Measurements from ENCODE around the gene PCID2.

Gene PCID2

DNA sequence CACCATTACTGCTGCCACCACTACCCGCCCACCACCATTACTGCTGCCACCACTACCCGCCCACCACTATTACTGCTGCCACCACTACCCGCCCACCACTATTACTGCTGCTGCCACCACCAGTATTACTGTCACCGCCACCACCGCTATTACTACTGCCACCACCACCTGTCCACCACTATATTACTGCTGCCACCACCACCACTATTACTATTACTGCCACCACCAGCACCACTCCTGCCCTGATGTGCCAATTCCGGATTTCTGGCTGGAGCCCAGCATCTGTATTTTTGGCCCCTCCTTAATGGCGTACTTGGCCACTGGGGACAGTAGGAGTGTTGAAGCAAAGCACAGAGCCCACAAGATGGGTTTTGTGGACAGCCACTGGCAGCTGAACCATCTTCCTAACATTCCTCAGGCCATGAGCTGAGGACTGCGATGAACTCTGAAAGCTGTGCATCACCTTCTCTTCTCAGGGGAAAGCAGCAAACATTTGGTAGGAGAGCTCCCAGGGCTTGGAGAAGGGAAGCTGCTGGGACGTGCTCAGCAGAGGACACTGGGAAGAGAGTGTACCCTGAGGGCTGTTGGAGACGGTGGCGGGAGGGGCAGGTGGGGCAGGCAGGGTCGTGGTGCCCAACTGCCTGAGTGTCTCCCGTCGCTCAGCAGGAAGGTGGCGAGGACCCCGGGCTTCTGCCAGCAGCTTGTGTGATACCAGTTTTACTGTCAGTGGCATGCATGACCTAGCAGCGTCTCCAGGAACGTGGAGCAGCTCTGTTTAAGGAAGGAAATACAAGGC lies 23.9 kb upstream of the PCID2 start:
- Histone ChIP-seq H3K4me3 (ENCODE audit: low read depth, low read length) (no peak overlapping the region), H3K9me3 (ENCODE audit: control insufficient read depth, insufficient read depth, low read depth, low read length) (no peaks in the 10 kb centered on the region), H3K9ac (ENCODE audit: low read length) (no peak overlapping the region), H3K27ac (ENCODE audit: low read depth, low read length) (no peak overlapping the region), H3K36me3 (ENCODE audit: control insufficient read depth, insufficient read depth, low read length) (peaks cover 85% of the 10 kb centered on the region), H3K4me1 (ENCODE audit: control insufficient read depth, insufficient read depth, low read length) (no peaks in the 10 kb centered on the region), H3K27me3 (ENCODE audit: control insufficient read depth, insufficient read depth, low read length) (no peaks in the 10 kb centered on the region)

DNA sequence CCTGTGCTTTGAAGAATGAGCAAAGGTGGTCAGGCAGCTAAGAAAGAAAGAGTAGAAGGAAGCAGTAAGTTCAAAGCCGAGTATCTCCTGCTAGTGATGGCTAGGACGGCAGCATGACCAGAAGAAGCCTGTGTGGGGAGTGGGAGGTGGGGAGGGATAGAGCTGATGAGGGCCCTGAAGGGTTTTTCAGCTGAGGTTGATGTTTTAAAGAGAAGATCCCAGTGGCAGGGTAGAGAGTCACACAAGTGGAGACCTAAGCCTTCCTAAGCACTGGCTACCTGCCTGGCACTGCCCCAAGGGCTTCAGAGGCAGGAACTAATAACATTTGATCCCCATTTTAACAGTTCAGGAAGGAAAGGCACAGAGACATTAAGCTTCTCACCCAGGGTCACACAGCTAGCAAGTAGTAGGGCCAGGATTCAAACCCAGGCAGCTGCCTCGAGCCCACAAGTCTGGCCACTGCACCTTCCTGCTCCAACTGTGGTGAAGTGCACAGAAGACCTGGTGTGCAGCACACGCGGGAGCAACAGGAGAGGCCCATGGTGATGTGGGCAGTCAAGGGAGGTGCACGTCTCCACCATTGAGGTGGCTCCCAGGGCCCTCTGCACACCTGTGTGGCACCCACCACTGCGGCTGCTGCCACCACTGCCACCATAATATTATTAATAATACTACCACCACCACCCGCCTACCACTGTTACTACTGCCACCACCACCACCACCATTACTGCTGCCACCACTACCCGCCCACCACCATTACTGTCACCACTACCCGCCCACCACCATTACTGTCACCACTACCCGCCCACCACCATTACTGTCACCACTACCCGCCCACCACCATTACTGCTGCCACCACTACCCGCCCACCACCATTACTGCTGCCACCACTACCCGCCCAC lies 23.1 kb upstream of the PCID2 start:
- H3K4me3 ChIP-seq (ENCODE audit: low read depth, low read length) = no peak overlapping the region
- no peaks in the 10 kb centered on the region for H3K27me3 ChIP-seq (ENCODE audit: control insufficient read depth, insufficient read depth, low read length)
- H3K4me1 ChIP-seq (ENCODE audit: control insufficient read depth, insufficient read depth, low read length) = no peaks in the 10 kb centered on the region
- peaks cover 85% of the 10 kb centered on the region for H3K36me3 ChIP-seq (ENCODE audit: control insufficient read depth, insufficient read depth, low read length)
- no peaks in the 10 kb centered on the region for H3K9me3 ChIP-seq (ENCODE audit: control insufficient read depth, insufficient read depth, low read depth, low read length)
- H3K9ac ChIP-seq (ENCODE audit: low read length) = peak overlapping the region; percentile 17
- H3K27ac ChIP-seq (ENCODE audit: low read depth, low read length) = no peak overlapping the region

DNA sequence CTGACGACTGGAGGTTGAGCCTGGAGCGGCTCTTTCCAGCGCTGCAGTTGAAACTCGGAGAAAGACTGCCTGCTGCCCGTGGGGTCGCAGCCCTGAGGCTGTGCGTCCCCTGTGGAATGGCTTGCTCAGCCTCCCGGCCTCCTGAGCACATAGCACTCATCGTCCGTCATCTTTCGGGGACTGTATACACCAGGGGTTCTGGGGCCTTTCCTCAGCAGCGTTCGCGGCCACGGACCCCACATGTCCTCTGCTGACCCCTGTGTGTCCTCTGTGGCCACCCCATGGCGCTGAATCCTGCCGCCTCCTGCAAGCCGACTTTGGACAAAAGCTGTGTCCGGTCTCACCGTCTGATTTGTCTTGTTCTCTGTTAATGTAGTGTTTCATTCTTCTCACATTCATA lies 21.3 kb upstream of the PCID2 start:
- Histone ChIP-seq H3K27ac (ENCODE audit: low read depth, low read length) (no peak overlapping the region), H3K4me1 (ENCODE audit: control insufficient read depth, insufficient read depth, low read length) (no peaks in the 10 kb centered on the region), H3K27me3 (ENCODE audit: control insufficient read depth, insufficient read depth, low read length) (no peaks in the 10 kb centered on the region), H3K4me3 (ENCODE audit: low read depth, low read length) (no peak overlapping the region), H3K9me3 (ENCODE audit: control insufficient read depth, insufficient read depth, low read depth, low read length) (no peaks in the 10 kb centered on the region), H3K9ac (ENCODE audit: low read length) (no peak overlapping the region), H3K36me3 (ENCODE audit: control insufficient read depth, insufficient read depth, low read length) (peaks cover 87% of the 10 kb centered on the region)

DNA sequence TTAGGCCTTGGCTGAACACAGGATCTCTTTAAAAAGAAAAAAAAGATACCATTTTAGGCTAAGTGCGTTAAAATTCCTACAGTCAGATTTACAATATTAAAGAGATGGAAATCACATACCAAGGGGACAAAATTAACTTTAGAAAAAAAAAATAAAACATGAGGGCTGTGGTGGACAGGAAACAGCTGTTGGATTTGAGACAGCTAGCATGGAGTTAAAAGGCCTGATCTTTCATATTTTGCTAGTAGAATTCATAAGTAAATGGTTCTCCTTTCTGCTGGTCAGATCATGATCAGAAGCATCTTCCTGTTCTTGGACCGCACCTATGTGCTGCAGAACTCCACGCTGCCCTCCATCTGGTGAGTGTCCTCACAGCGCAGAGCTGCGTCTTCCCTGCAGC lies 20.7 kb upstream of the PCID2 start:
- Histone ChIP-seq H3K9me3 (ENCODE audit: control insufficient read depth, insufficient read depth, low read depth, low read length) (no peaks in the 10 kb centered on the region), H3K27ac (ENCODE audit: low read depth, low read length) (no peak overlapping the region), H3K27me3 (ENCODE audit: control insufficient read depth, insufficient read depth, low read length) (no peaks in the 10 kb centered on the region), H3K9ac (ENCODE audit: low read length) (no peak overlapping the region), H3K4me1 (ENCODE audit: control insufficient read depth, insufficient read depth, low read length) (no peaks in the 10 kb centered on the region), H3K4me3 (ENCODE audit: low read depth, low read length) (no peak overlapping the region), H3K36me3 (ENCODE audit: control insufficient read depth, insufficient read depth, low read length) (peaks cover 87% of the 10 kb centered on the region)

DNA sequence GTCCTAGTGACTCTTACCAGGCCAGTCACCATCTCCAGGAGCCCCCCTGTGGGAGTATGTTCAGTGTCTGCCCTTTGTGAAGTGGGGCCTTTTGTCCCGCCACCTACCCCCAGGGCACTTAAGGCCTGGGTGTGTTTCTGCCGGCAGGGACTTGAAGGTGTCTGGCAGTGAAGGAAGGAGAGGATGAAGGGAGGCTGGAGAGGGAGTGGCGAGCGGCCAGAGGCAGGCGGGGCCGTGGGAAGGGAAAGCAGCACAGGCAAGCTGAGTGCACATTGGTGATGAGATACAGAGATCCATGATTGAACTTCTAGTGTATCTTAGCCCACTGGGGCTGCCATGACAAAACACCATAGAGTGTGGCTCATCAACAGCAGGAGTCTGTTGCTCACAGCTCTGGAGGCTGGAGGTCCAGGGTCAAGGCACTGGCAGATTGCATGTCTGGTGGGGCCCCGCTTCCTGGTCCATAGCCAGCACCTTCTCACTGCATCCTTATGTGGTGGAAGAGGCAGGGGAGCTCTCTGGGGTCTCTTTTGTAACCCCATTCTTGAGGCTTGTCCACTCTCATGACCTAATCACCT lies 18.5 kb upstream of the PCID2 start:
- Histone ChIP-seq H3K27ac (ENCODE audit: low read depth, low read length) (no peak overlapping the region), H3K9ac (ENCODE audit: low read length) (no peak overlapping the region), H3K27me3 (ENCODE audit: control insufficient read depth, insufficient read depth, low read length) (no peaks in the 10 kb centered on the region), H3K4me1 (ENCODE audit: control insufficient read depth, insufficient read depth, low read length) (no peaks in the 10 kb centered on the region), H3K36me3 (ENCODE audit: control insufficient read depth, insufficient read depth, low read length) (peaks cover 91% of the 10 kb centered on the region), H3K4me3 (ENCODE audit: low read depth, low read length) (no peak overlapping the region), H3K9me3 (ENCODE audit: control insufficient read depth, insufficient read depth, low read depth, low read length) (no peaks in the 10 kb centered on the region)

DNA sequence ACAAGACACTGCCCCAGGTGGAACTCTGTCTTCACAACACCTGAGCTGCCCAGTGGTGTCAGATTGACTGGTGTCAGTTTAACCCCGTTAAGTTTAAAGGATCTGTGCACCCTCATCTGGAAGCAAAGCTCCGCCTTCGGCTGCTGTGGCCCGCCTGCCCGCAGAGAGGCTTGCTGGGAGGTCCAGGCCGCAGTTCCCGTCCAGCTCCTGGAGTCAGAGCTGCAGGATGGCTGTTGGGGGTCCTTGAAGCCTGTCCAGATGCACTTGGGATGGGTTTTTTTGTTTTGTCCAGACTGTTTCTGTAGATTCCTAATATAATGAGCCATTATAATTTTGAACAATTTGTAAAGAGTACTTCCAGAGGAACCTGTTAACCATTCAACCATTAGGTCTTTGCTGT lies 17.0 kb upstream of the PCID2 start:
- H3K9me3 ChIP-seq (ENCODE audit: control insufficient read depth, insufficient read depth, low read depth, low read length) = no peaks in the 10 kb centered on the region
- H3K4me1 ChIP-seq (ENCODE audit: control insufficient read depth, insufficient read depth, low read length) = no peaks in the 10 kb centered on the region
- H3K4me3 ChIP-seq (ENCODE audit: low read depth, low read length) = no peak overlapping the region
- H3K36me3 ChIP-seq (ENCODE audit: control insufficient read depth, insufficient read depth, low read length) = peaks cover 91% of the 10 kb centered on the region
- H3K27me3 ChIP-seq (ENCODE audit: control insufficient read depth, insufficient read depth, low read length) = no peaks in the 10 kb centered on the region
- no peak overlapping the region for H3K9ac ChIP-seq (ENCODE audit: low read length)
- H3K27ac ChIP-seq (ENCODE audit: low read depth, low read length) = no peak overlapping the region

DNA sequence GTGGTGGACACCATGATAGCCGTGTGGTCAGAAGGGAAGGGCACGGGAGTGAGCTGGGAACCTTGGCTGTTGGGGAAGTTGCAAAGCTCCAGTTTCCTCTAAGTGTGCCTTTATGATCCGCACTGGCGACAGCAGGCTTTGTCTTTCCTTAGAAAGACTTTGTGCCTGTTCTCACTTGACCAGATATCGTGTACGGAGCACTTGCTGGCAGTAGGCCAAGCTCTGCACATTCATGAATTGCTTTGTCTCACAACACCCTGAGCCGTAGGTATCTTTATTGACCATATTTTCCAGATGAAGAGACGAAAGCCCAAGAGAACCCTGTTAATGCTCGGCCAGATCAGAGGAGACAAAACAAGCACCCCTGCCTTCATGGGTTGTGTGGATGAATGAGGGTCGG lies 16.0 kb upstream of the PCID2 start:
- H3K36me3 ChIP-seq (ENCODE audit: control insufficient read depth, insufficient read depth, low read length) = peaks cover 91% of the 10 kb centered on the region
- H3K27ac ChIP-seq (ENCODE audit: low read depth, low read length) = no peak overlapping the region
- H3K9me3 ChIP-seq (ENCODE audit: control insufficient read depth, insufficient read depth, low read depth, low read length) = no peaks in the 10 kb centered on the region
- H3K9ac ChIP-seq (ENCODE audit: low read length) = no peak overlapping the region
- H3K4me1 ChIP-seq (ENCODE audit: control insufficient read depth, insufficient read depth, low read length) = no peaks in the 10 kb centered on the region
- H3K27me3 ChIP-seq (ENCODE audit: control insufficient read depth, insufficient read depth, low read length) = no peaks in the 10 kb centered on the region
- H3K4me3 ChIP-seq (ENCODE audit: low read depth, low read length) = no peak overlapping the region

DNA sequence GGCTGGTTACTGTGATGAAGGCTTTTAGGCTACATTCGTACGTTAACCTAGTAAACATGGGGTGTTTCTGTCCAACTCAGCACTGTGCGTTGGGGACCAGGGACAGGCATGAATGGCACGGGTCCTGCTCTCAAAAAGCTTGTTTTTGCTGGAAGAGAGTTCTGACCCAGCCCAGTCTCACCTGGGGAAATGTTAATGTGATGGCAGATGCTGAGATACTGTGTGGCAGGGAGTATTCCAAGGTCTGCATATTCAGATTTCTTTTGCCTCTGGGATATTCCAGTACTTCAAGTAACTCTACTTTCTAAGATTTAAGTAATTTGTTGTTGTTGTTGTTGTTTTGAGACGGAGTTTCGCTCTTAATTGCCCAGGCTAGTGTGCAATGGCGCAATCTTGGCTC lies 14.6 kb upstream of the PCID2 start:
- H3K9ac ChIP-seq (ENCODE audit: low read length) = no peak overlapping the region
- H3K27me3 ChIP-seq (ENCODE audit: control insufficient read depth, insufficient read depth, low read length) = no peaks in the 10 kb centered on the region
- H3K4me3 ChIP-seq (ENCODE audit: low read depth, low read length) = no peak overlapping the region
- no peak overlapping the region for H3K27ac ChIP-seq (ENCODE audit: low read depth, low read length)
- H3K9me3 ChIP-seq (ENCODE audit: control insufficient read depth, insufficient read depth, low read depth, low read length) = no peaks in the 10 kb centered on the region
- peaks cover 92% of the 10 kb centered on the region for H3K36me3 ChIP-seq (ENCODE audit: control insufficient read depth, insufficient read depth, low read length)
- no peaks in the 10 kb centered on the region for H3K4me1 ChIP-seq (ENCODE audit: control insufficient read depth, insufficient read depth, low read length)

DNA sequence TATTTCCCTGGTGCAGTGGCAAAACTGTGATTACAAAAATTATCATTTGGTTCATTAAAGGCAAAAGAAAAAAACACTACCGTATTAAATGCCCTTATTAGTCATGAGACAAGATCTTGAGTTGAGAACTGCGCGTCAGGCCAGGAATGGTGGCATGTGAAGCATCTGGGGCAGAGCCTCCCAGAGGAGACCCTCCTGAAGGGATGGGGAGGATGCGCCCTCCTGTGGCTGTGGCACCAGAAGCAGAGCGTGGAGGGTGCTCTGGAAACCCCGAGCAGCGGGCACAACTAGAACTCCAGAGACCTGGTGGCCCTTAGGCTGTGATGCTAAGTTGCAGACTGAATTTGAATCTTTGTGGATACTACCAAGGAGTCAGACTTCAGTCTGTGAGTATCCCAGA lies 12.4 kb upstream of the PCID2 start:
- H3K27ac ChIP-seq (ENCODE audit: low read depth, low read length) = no peak overlapping the region
- H3K9ac ChIP-seq (ENCODE audit: low read length) = no peak overlapping the region
- H3K36me3 ChIP-seq (ENCODE audit: control insufficient read depth, insufficient read depth, low read length) = peaks cover 73% of the 10 kb centered on the region
- no peaks in the 10 kb centered on the region for H3K9me3 ChIP-seq (ENCODE audit: control insufficient read depth, insufficient read depth, low read depth, low read length)
- H3K27me3 ChIP-seq (ENCODE audit: control insufficient read depth, insufficient read depth, low read length) = no peaks in the 10 kb centered on the region
- peaks cover 15% of the 10 kb centered on the region for H3K4me1 ChIP-seq (ENCODE audit: control insufficient read depth, insufficient read depth, low read length)
- H3K4me3 ChIP-seq (ENCODE audit: low read depth, low read length) = no peak overlapping the region

DNA sequence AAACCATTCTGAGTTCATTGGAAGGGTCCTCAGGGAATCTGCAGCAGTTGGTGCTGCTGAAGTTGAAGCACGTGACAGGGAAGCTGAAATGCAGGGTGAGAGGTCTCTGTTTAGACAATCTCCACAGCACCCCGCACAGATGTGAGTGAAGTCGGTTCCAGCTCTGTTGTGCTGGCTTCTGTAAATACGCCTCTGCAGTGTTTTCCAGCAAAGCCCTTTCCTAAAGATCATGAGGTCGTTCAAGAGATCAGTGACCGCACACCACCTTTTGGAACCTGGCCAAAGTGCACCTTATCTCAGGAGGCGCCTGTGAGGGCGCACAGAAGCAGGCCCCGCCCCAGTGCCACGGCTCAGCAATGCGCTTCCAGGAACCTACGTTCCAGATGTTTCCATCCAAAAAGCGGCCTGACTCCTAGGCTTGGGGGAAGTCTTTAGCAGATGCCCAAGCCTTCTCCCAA lies 11.7 kb upstream of the PCID2 start:
- H3K9ac ChIP-seq (ENCODE audit: low read length) = no peak overlapping the region
- peaks cover 22% of the 10 kb centered on the region for H3K4me1 ChIP-seq (ENCODE audit: control insufficient read depth, insufficient read depth, low read length)
- H3K36me3 ChIP-seq (ENCODE audit: control insufficient read depth, insufficient read depth, low read length) = peaks cover 66% of the 10 kb centered on the region
- no peak overlapping the region for H3K27ac ChIP-seq (ENCODE audit: low read depth, low read length)
- no peaks in the 10 kb centered on the region for H3K9me3 ChIP-seq (ENCODE audit: control insufficient read depth, insufficient read depth, low read depth, low read length)
- no peak overlapping the region for H3K4me3 ChIP-seq (ENCODE audit: low read depth, low read length)
- no peaks in the 10 kb centered on the region for H3K27me3 ChIP-seq (ENCODE audit: control insufficient read depth, insufficient read depth, low read length)
